Activated CD4-positive, alpha-beta T cell treated with anti-CD3 and anti-CD28 coated beads, Interleukin-10, Interleukin-2, amounts not matched to agents 100 ng/mL and 50 ng/mL, durations not matched to agents 16 hours and 8 hours (primary cell): ENCODE measurements around the gene ASIC3.
A peak's percentile ranks its signal among the peaks of the same experiment; 100 is the strongest.
"Not testable (repeated sequence)": the region's sequence is repeated elsewhere in the genome, so short reads cannot be mapped to it uniquely, and the experiment has no call there.

Experiments used
- DNase-seq: peaks from one replicate; pipeline ENCODE4 v3.0.0-alpha.2; 2020

The ASIC3 gene

GRCh38 chr7:151047976-151048815 is at the start of gene ASIC3:
Gene ASIC3, plus strand, starts transcription at chr7:151048531. Its CDS starts 355 bp downstream, at chr7:151048886.
- no peak for DNase-seq

GRCh38 chr7:150999001-150999400 is 49.3 kb upstream of the ASIC3 start:
- no peak for DNase-seq

GRCh38 chr7:150999497-151000230 is 48.7 kb upstream of the ASIC3 start:
- DNase-seq, result no peak

- no peak for DNase-seq
These were observed 47.3 kb upstream of the ASIC3 start for GRCh38 chr7:151000897-151001495.

GRCh38 chr7:151001546-151001945 is 46.8 kb upstream of the ASIC3 start:
- no peak for DNase-seq

- DNase-seq, result no peak
These were observed 44.8 kb upstream of the ASIC3 start for GRCh38 chr7:151003572-151003971.

GRCh38 chr7:151005566-151005965 is 42.8 kb upstream of the ASIC3 start:
- DNase-seq, result no peak

- DNase-seq, result no peak
These were observed 41.6 kb upstream of the ASIC3 start for GRCh38 chr7:151006590-151007300.

GRCh38 chr7:151007469-151007898 is 40.8 kb upstream of the ASIC3 start:
- no peak for DNase-seq

GRCh38 chr7:151008143-151008510 is 40.2 kb upstream of the ASIC3 start:
- peak; percentile 68 for DNase-seq

GRCh38 chr7:151008511-151009323 is 39.6 kb upstream of the ASIC3 start:
- peak; percentile 94 for DNase-seq

GRCh38 chr7:151009327-151010036 is 38.8 kb upstream of the ASIC3 start:
- peak; percentile 31 for DNase-seq

- DNase-seq, result no peak
These were observed 38.4 kb upstream of the ASIC3 start for GRCh38 chr7:151010037-151010306.

GRCh38 chr7:151010307-151011096 is 37.8 kb upstream of the ASIC3 start:
- DNase-seq, result peak; percentile 61

GRCh38 chr7:151011097-151011409 is 37.3 kb upstream of the ASIC3 start:
- DNase-seq, result no peak

- DNase-seq, result not testable (repeated sequence)
These were observed 36.7 kb upstream of the ASIC3 start for GRCh38 chr7:151011616-151012015.

- no peak for DNase-seq
These were observed 36.2 kb upstream of the ASIC3 start for GRCh38 chr7:151012031-151012692.

- DNase-seq, result no peak
These were observed 35.4 kb upstream of the ASIC3 start for GRCh38 chr7:151012911-151013347.

GRCh38 chr7:151013356-151013732 is 35.0 kb upstream of the ASIC3 start:
- no peak for DNase-seq

- peak; percentile 94 for DNase-seq
These were observed 34.4 kb upstream of the ASIC3 start for GRCh38 chr7:151013733-151014497.
